SK-N-SH (cell line): Measurements from ENCODE around the gene XRN1. TPM values are rescaled to one million over a fixed set of nuclear protein-coding genes. Genes with fewer than 3 reads are reported as not detected.

ENCODE experiments used
- CTCF ChIA-PET: fragments of 300-600, 350-600 bp; formaldehyde crosslinking; extraction: SDS; loops from one replicate; lab custom pipeline; 2021; lab: Yijun Ruan, JAX
- POLR2A ChIA-PET: fragments of 350-600 bp; sonication (Branson Sonifier 250); formaldehyde crosslinking; extraction: SDS; loops from one replicate; lab custom pipeline; 2020; ENCODE audit warnings: antibody characterized with exemption, inconsistent platforms; lab: Yijun Ruan, JAX
- DNase-seq: peaks from one replicate; pipeline ENCODE4 v3.0.0; 2012
- H2AFZ ChIP-seq: fragments of 200-600 bp; sonication (generic); 2 replicates; pipeline ENCODE4 v1.8.1; 2016; ENCODE audit warnings: antibody characterized with exemption, mild to moderate bottlenecking, low read depth
- H3F3A ChIP-seq: fragments of 200-600 bp; sonication (generic); replicated peaks from 2 replicates; pipeline ENCODE3; 2016; ENCODE audit warnings: antibody characterized with exemption, mild to moderate bottlenecking; ENCODE audit not compliant: insufficient read depth
- H3K27ac ChIP-seq, 2 experiments: fragments of 200-500 bp in 1 of 2; fragments of 200-600 bp in 1 of 2; sonication (Bioruptor generic) in 1 of 2; sonication (generic), shearing (Covaris generic) in 1 of 2; 2 replicates each; pipeline versions ENCODE4 v1.5.1 to v1.6.1; 2014 to 2016; ENCODE audit warnings: low read depth in 2 of 2, inconsistent platforms in 1 of 2, low read length in 1 of 2, mild to moderate bottlenecking in 1 of 2, mixed read lengths in 1 of 2
- H3K27me3 ChIP-seq: fragments of 200-600 bp; sonication (generic), shearing (Covaris generic); 2 replicates; pipeline ENCODE4 v1.6.1; 2016; ENCODE audit warnings: mixed run types; ENCODE audit not compliant: insufficient read depth
- H3K36me3 ChIP-seq, 2 experiments: fragments of 200-500 bp in 1 of 2; fragments of 200-600 bp in 1 of 2; sonication (Bioruptor generic) in 1 of 2; sonication (generic) in 1 of 2; replicated peaks in 1 of 2; 2 replicates each; pipeline versions ENCODE3 to v1.5.1; 2014 to 2016; ENCODE audit warnings: low read length in 1 of 2, mild to moderate bottlenecking in 1 of 2; ENCODE audit not compliant: insufficient read depth in 2 of 2, control insufficient read depth in 1 of 2
- H3K4me1 ChIP-seq, 2 experiments: fragments of 200-500 bp in 1 of 2; fragments of 200-600 bp in 1 of 2; sonication (Bioruptor generic) in 1 of 2; sonication (generic), shearing (Covaris generic) in 1 of 2; 2 replicates each; pipeline versions ENCODE4 v1.5.1 to v1.6.1; 2014 to 2016; ENCODE audit warnings: low read depth in 1 of 2, low read length in 1 of 2, mixed run types in 1 of 2; ENCODE audit not compliant: insufficient read depth in 2 of 2, control insufficient read depth in 1 of 2
- H3K4me2 ChIP-seq: fragments of 200-600 bp; sonication (generic), shearing (Covaris generic); 2 replicates; pipeline ENCODE4 v1.6.1; 2017; ENCODE audit warnings: mixed run types
- H3K4me3 ChIP-seq, 2 experiments: fragments of 200-500 bp in 1 of 2; fragments of 200-600 bp in 1 of 2; sonication (Bioruptor generic) in 1 of 2; sonication (generic), shearing (Covaris generic) in 1 of 2; 2 replicates each; pipeline versions ENCODE4 v1.5.1 to v1.8.1; 2014 to 2016; ENCODE audit warnings: low read depth in 2 of 2, inconsistent platforms in 1 of 2, low read length in 1 of 2, mild to moderate bottlenecking in 1 of 2, mixed read lengths in 1 of 2, moderate library complexity in 1 of 2
- H3K79me2 ChIP-seq: fragments of 200-600 bp; sonication (generic); 2 replicates; pipeline ENCODE4 v1.8.1; 2017; ENCODE audit warnings: mild to moderate bottlenecking; ENCODE audit not compliant: insufficient read depth
- H3K9ac ChIP-seq: fragments of 200-600 bp; sonication (generic); 2 replicates; pipeline ENCODE4 v1.6.1; 2017; ENCODE audit warnings: mixed run types
- H3K9me2 ChIP-seq: fragments of 200-600 bp; sonication (generic); 2 replicates; pipeline ENCODE4 v1.6.1; 2017; ENCODE audit warnings: mixed run types
- H3K9me3 ChIP-seq: fragments of 200-600 bp; sonication (generic); 2 replicates; pipeline ENCODE4 v1.6.1; 2017; ENCODE audit warnings: mixed run types, mild to moderate bottlenecking, moderate library complexity
- H4K20me1 ChIP-seq: fragments of 200-600 bp; sonication (generic); 2 replicates; pipeline ENCODE4 v1.6.1; 2017; ENCODE audit warnings: mild to moderate bottlenecking, mixed run types; ENCODE audit not compliant: insufficient read depth
- CHD2 ChIP-seq: fragments of 150-350 bp; IDR thresholded peaks from 2 replicates; pipeline ENCODE4 v1.6.1; 2018; ENCODE audit warnings: low read length; ENCODE audit not compliant: partially characterized antibody
- EP300 ChIP-seq, 2 experiments: IDR thresholded peaks; 2 replicates each; pipeline versions ENCODE4 v1.4.0 to v1.6.1; 2012; ENCODE audit warnings: borderline replicate concordance in 1 of 2, low read depth in 1 of 2, low read length in 1 of 2
- EZH2phosphoT487 ChIP-seq: fragments of 200-600 bp; sonication (generic); IDR thresholded peaks from 2 replicates; pipeline ENCODE4 v1.6.1; 2017; ENCODE audit warnings: low read depth, mixed run types, mild to moderate bottlenecking, antibody characterized with exemption, moderate library complexity, borderline replicate concordance
- FOSL2 ChIP-seq: IDR thresholded peaks from 2 replicates; pipeline ENCODE4 v1.4.0; 2012; ENCODE audit warnings: low read depth, mild to moderate bottlenecking, moderate library complexity, borderline replicate concordance
- FOXJ3 ChIP-seq: sonication (generic); formaldehyde crosslinking; IDR thresholded peaks from 2 replicates; pipeline ENCODE4 v1.5.1; 2020; ENCODE audit warnings: mild to moderate bottlenecking, missing genetic modification reagents
- GATA2 ChIP-seq: sonication (generic); formaldehyde crosslinking; IDR thresholded peaks from 2 replicates; pipeline ENCODE4 v1.5.0; 2020; ENCODE audit warnings: mild to moderate bottlenecking, missing genetic modification reagents
- JUND ChIP-seq: IDR thresholded peaks from 2 replicates; pipeline ENCODE4 v1.4.0; 2012
- MAX ChIP-seq: IDR thresholded peaks from 2 replicates; pipeline ENCODE4 v1.4.0; 2012; ENCODE audit warnings: low read depth
- MEF2A ChIP-seq: IDR thresholded peaks from 2 replicates; pipeline ENCODE4 v1.4.0; 2012; ENCODE audit warnings: low read depth, borderline replicate concordance
- NFIC ChIP-seq: IDR thresholded peaks from 2 replicates; pipeline ENCODE4 v1.4.0; 2012; ENCODE audit warnings: borderline replicate concordance
- PBX3 ChIP-seq: IDR thresholded peaks from 2 replicates; pipeline ENCODE4; 2012
- POLR2AphosphoS5 ChIP-seq: IDR thresholded peaks from 2 replicates; pipeline ENCODE4 v1.6.1; 2012; ENCODE audit warnings: low read depth, low read length
- RFX5 ChIP-seq: IDR thresholded peaks from 2 replicates; pipeline ENCODE4 v1.6.1; 2012; ENCODE audit warnings: mild to moderate bottlenecking, improper control_type of control experiment, low read length
- RXRA ChIP-seq: IDR thresholded peaks from 2 replicates; pipeline ENCODE4 v1.4.0; 2012; ENCODE audit warnings: low read depth, mild to moderate bottlenecking, borderline replicate concordance
- SMC3 ChIP-seq: IDR thresholded peaks from 2 replicates; pipeline ENCODE4 v1.6.1; 2012; ENCODE audit warnings: low read depth, low read length, improper control_type of control experiment
- TCF12 ChIP-seq: IDR thresholded peaks from 2 replicates; pipeline ENCODE4 v1.4.0; 2012
- TEAD4 ChIP-seq: IDR thresholded peaks from 2 replicates; pipeline ENCODE4 v1.4.0; 2012; ENCODE audit warnings: mild to moderate bottlenecking, borderline replicate concordance; ENCODE audit not compliant: insufficient read depth
- USF1 ChIP-seq: IDR thresholded peaks from 2 replicates; pipeline ENCODE4 v1.4.0; 2012; ENCODE audit warnings: low read depth, borderline replicate concordance
- ZBTB33 ChIP-seq: IDR thresholded peaks from 2 replicates; pipeline ENCODE4 v1.4.0; 2012; ENCODE audit warnings: low read depth, borderline replicate concordance
- WGBS: methylation state at CpG from one replicate; pipeline ENCODE4 v1.1.6; 2017; ENCODE audit warnings: low lambda C conversion rate; 5-methylcytosine and 5-hydroxymethylcytosine counted together
- polyA plus RNA-seq, 3 experiments: library from polyadenylated mRNA; depleted of rRNA; stranded (reverse); fragments of >200 nt; gene quantifications; 2 replicates each; pipeline ENCODE4 v1.2.3, GENCODE V29; 2012

The XRN1 gene
- polyA plus RNA-seq, 1 of the 3 experiments (the other 2 are of a cell fraction) = 2.7 TPM

- WGBS = 31% methylated on average over 2 of the region's 2 CpGs
- Histone ChIP-seq H3K9me2 (no peaks in the 10 kb centered on the region), H2AFZ (no peak overlapping the region), H3F3A (peaks cover 8% of the 10 kb centered on the region), H3K36me3 (no peaks in the 10 kb centered on the region), H3K79me2 (no peaks in the 10 kb centered on the region), H3K4me1 (peaks cover 0 to 6% of the 10 kb centered on the region in 2 experiments; a peak in 1 of 4 replicates), H3K4me3 (no peak overlapping the region), H3K27ac (peak overlapping the region in 1 of 2 experiments; percentile 41; a peak in 2 of 4 replicates), H3K9me3 (no peaks in the 10 kb centered on the region), H3K4me2 (peak overlapping the region; percentile 58; the same call in 1 of the 2 replicates), H4K20me1 (no peaks in the 10 kb centered on the region), H3K27me3 (no peaks in the 10 kb centered on the region), H3K9ac (no peak overlapping the region)
- no peak for DNase-seq
- CTCF ChIA-PET = no interaction called here
- TF ChIP-seq FOXJ3 (no peak), MEF2A (no peak), CHD2 (no peak), ZBTB33 (no peak), PBX3 (peak; percentile 27), USF1 (no peak), TEAD4 (no peak; the same call in 1 of the 2 replicates), RXRA (0 out of 2 replicates have a peak, but pooled peaks have one; percentile 26), MAX (no peak), RFX5 (no peak), FOSL2 (peak; percentile 45; the same call in 1 of the 2 replicates), SMC3 (no peak), EZH2phosphoT487 (no peak), JUND (peak; percentile 22; the same call in 1 of the 2 replicates), POLR2AphosphoS5 (no peak), TCF12 (peak; percentile 41; the same call in 1 of the 2 replicates), NFIC (peak; percentile 45; the same call in 1 of the 2 replicates), EP300 (IDR thresholded peaks at IDR 0.05; ENCODE audit: borderline replicate concordance in 1 of 2, low read depth in 1 of 2, low read length in 1 of 2) (peak in 1 of 2 experiments; percentile 13; a peak in 1 of 4 replicates), GATA2 (CRISPR knock-in tag) (no peak)
- POLR2A ChIA-PET = no interaction called here
Observed at GRCh38 chr3:142275856-142276255, 172.0 kb downstream of the XRN1 start.
